Activated CD8-positive, alpha-beta memory T cell treated with anti-CD3 and anti-CD28 coated beads for 48 hours (primary cell): ENCODE measurements around the gene CIB4.
"Not testable (repeated sequence)": the region's sequence is repeated elsewhere in the genome, so short reads cannot be mapped to it uniquely, and the experiment has no call there.

Experiments used
- DNase-seq, 3 experiments: peaks; one replicate each; pipeline ENCODE4 v3.0.0-alpha.2; 2020; ENCODE audit warnings: low read depth in 2 of 3, low spot score in 2 of 3

The CIB4 gene

GRCh38 chr2:26668041-26668440 is 26.9 kb upstream of the CIB4 start:
- DNase-seq: no peak

GRCh38 chr2:26666671-26667070 is 25.5 kb upstream of the CIB4 start:
- DNase-seq: no peak

- not testable (repeated sequence) for DNase-seq
These were observed 24.1 kb upstream of the CIB4 start for GRCh38 chr2:26665296-26665695.

GRCh38 chr2:26660363-26660962 is 19.3 kb upstream of the CIB4 start:
- DNase-seq: no peak

- no peak for DNase-seq
These were observed 17.7 kb upstream of the CIB4 start for GRCh38 chr2:26658691-26659346.

GRCh38 chr2:26657265-26657664 is 16.1 kb upstream of the CIB4 start:
- DNase-seq: no peak

GRCh38 chr2:26655611-26656195 is 14.5 kb upstream of the CIB4 start:
- no peak for DNase-seq

- DNase-seq: not testable (repeated sequence)
These were observed 14.0 kb upstream of the CIB4 start for GRCh38 chr2:26655120-26655519.

- no peak for DNase-seq
These were observed 12.8 kb upstream of the CIB4 start for GRCh38 chr2:26654061-26654340.

- DNase-seq: no peak
These were observed 12.3 kb upstream of the CIB4 start for GRCh38 chr2:26653207-26654060.

- no peak for DNase-seq
These were observed 11.3 kb upstream of the CIB4 start for GRCh38 chr2:26652361-26653041.

GRCh38 chr2:26651799-26652198 is 10.6 kb upstream of the CIB4 start:
- no peak for DNase-seq

- DNase-seq: no peak
These were observed 10.3 kb upstream of the CIB4 start for GRCh38 chr2:26651470-26651771.

- DNase-seq: no peak
These were observed 9.7 kb upstream of the CIB4 start for GRCh38 chr2:26650713-26651469.

- DNase-seq: no peak
These were observed 9.0 kb upstream of the CIB4 start for GRCh38 chr2:26649992-26650712.

- no peak for DNase-seq
These were observed 8.2 kb upstream of the CIB4 start for GRCh38 chr2:26649322-26649721.

- DNase-seq: no peak
These were observed 7.3 kb upstream of the CIB4 start for GRCh38 chr2:26648516-26648915.

- DNase-seq: no peak
These were observed 6.8 kb upstream of the CIB4 start for GRCh38 chr2:26647981-26648380.

GRCh38 chr2:26646986-26647672 is 6.0 kb upstream of the CIB4 start:
- DNase-seq: no peak

GRCh38 chr2:26645762-26646161 is 4.6 kb upstream of the CIB4 start:
- no peak for DNase-seq
